IMR-90 (cell line): Measurements from ENCODE around the gene SERPINA3. TPM values are rescaled to one million over a fixed set of nuclear protein-coding genes. Genes with fewer than 3 reads are reported as not detected.

Experiments
- ATAC-seq: fragments of 200-7000 bp; cut with Tn5 transposase; 2 replicates; pipeline ENCODE4 v1.9.1; 2020; ENCODE audit warnings: low read depth, mild to moderate bottlenecking, moderate library complexity
- BruUV-seq: library from RNA; stranded (reverse); fragments of 400-500 nt; replicated peaks from 2 replicates; lab custom pipeline; 2021; lab: Mats Ljungman, UMichigan
- CTCF ChIA-PET: fragments of 300-600 bp; formaldehyde crosslinking; extraction: SDS; loops from one replicate; lab custom pipeline; 2021; ENCODE audit warnings: antibody characterized with exemption; lab: Yijun Ruan, JAX
- POLR2A ChIA-PET: fragments of 300-600 bp; sonication (Branson Sonifier 250); formaldehyde crosslinking; loops from one replicate; lab custom pipeline; 2022; ENCODE audit warnings: antibody characterized with exemption; ENCODE audit not compliant: unreplicated experiment; lab: Charles Lee
- DNase-seq: peaks from one replicate; pipeline ENCODE4 v3.0.0; 2013
- H2AFZ ChIP-seq: replicated peaks from 2 replicates; pipeline ENCODE3; 2013; ENCODE audit warnings: low read length, mild to moderate bottlenecking; ENCODE audit not compliant: poor library complexity
- H2AK5ac ChIP-seq: 2 replicates; pipeline ENCODE4 v1.6.1; 2013; ENCODE audit warnings: low read depth, low read length, inconsistent platforms
- H2AK9ac ChIP-seq: replicated peaks from 2 replicates; pipeline ENCODE3; 2013; ENCODE audit warnings: mild to moderate bottlenecking, low read depth, low read length, moderate library complexity; ENCODE audit not compliant: poor library complexity
- H2BK120ac ChIP-seq: 2 replicates; pipeline ENCODE4 v1.6.1; 2013; ENCODE audit warnings: low read depth, low read length, inconsistent platforms
- H2BK15ac ChIP-seq: 3 replicates; pipeline ENCODE4 v1.6.1; 2013; ENCODE audit warnings: low read depth, low read length, inconsistent platforms
- H2BK20ac ChIP-seq: 2 replicates; pipeline ENCODE4 v1.6.1; 2013; ENCODE audit warnings: low read depth, mild to moderate bottlenecking, inconsistent platforms, low read length, moderate library complexity
- H2BK5ac ChIP-seq: 2 replicates; pipeline ENCODE4 v1.6.1; 2013; ENCODE audit warnings: mild to moderate bottlenecking, low read depth, low read length, inconsistent platforms; ENCODE audit not compliant: poor library complexity, severe bottlenecking
- H3K14ac ChIP-seq: replicated peaks from 2 replicates; pipeline ENCODE4 v1.6.1; 2013; ENCODE audit warnings: low read depth, low read length, inconsistent platforms
- H3K18ac ChIP-seq: 2 replicates; pipeline ENCODE4 v1.6.1; 2013; ENCODE audit warnings: low read depth, low read length, control low read depth
- H3K23ac ChIP-seq: 2 replicates; pipeline ENCODE4 v1.6.1; 2013; ENCODE audit warnings: low read depth, low read length, inconsistent platforms
- H3K27ac ChIP-seq: 2 replicates; pipeline ENCODE4 v1.5.1; 2013; ENCODE audit warnings: mild to moderate bottlenecking, control low read depth, low read length; ENCODE audit not compliant: insufficient read depth
- H3K27me3 ChIP-seq: 2 replicates; pipeline ENCODE4 v1.6.1; 2013; ENCODE audit warnings: low read length; ENCODE audit not compliant: control insufficient read depth, insufficient read depth
- H3K36me3 ChIP-seq: 2 replicates; pipeline ENCODE4 v1.6.1; 2013; ENCODE audit warnings: low read length, mixed read lengths; ENCODE audit not compliant: control insufficient read depth, insufficient read depth
- H3K4ac ChIP-seq: 2 replicates; pipeline ENCODE4 v1.6.1; 2013; ENCODE audit warnings: low read depth, low read length, inconsistent platforms
- H3K4me1 ChIP-seq: 2 replicates; pipeline ENCODE4 v1.6.1; 2013; ENCODE audit warnings: low read length, mixed read lengths; ENCODE audit not compliant: control insufficient read depth, insufficient read depth
- H3K4me2 ChIP-seq: 2 replicates; pipeline ENCODE4 v1.6.1; 2013; ENCODE audit warnings: low read depth, mild to moderate bottlenecking, control low read depth, low read length, moderate library complexity
- H3K4me3 ChIP-seq: 2 replicates; pipeline ENCODE4 v1.5.1; 2013; ENCODE audit warnings: low read depth, mild to moderate bottlenecking, control low read depth, low read length, moderate library complexity; ENCODE audit not compliant: insufficient read depth
- H3K56ac ChIP-seq: 2 replicates; pipeline ENCODE4 v1.6.1; 2013; ENCODE audit warnings: low read length, inconsistent platforms; ENCODE audit not compliant: insufficient read depth; ENCODE audit errors: extremely low read depth
- H3K79me1 ChIP-seq, 2 experiments: 2 replicates each; pipeline ENCODE4 v1.6.1; 2013; ENCODE audit warnings: low read length in 2 of 2, inconsistent platforms in 1 of 2, low read depth in 1 of 2
- H3K9ac ChIP-seq: 2 replicates; pipeline ENCODE4 v1.6.1; 2013; ENCODE audit warnings: low read depth, low read length, control low read depth
- H3K9me1 ChIP-seq: 2 replicates; pipeline ENCODE4 v1.6.1; 2013; ENCODE audit warnings: low read length, inconsistent platforms; ENCODE audit not compliant: insufficient read depth
- H3K9me3 ChIP-seq: 2 replicates; pipeline ENCODE4 v1.6.1; 2013; ENCODE audit warnings: low read length; ENCODE audit not compliant: control insufficient read depth, insufficient read depth
- H4K20me1 ChIP-seq: 2 replicates; pipeline ENCODE4 v1.6.1; 2013; ENCODE audit warnings: low read length, inconsistent platforms; ENCODE audit not compliant: insufficient read depth
- H4K5ac ChIP-seq: 2 replicates; pipeline ENCODE4 v1.6.1; 2013; ENCODE audit warnings: mild to moderate bottlenecking, low read depth, low read length, control low read depth
- H4K8ac ChIP-seq, 2 experiments: 2 replicates each; pipeline ENCODE4 v1.6.1; 2013; ENCODE audit warnings: low read depth in 2 of 2, low read length in 2 of 2, control low read depth in 1 of 2, inconsistent platforms in 1 of 2
- H4K91ac ChIP-seq: 2 replicates; pipeline ENCODE4 v1.6.1; 2013; ENCODE audit warnings: low read depth, low read length, inconsistent platforms; ENCODE audit not compliant: insufficient read depth
- BHLHE40 ChIP-seq: fragments of 150-350 bp; IDR thresholded peaks from 2 replicates; pipeline ENCODE4 v1.6.1; 2016; ENCODE audit warnings: mild to moderate bottlenecking, low read depth, low read length
- CEBPB ChIP-seq: IDR thresholded peaks from 2 replicates; pipeline ENCODE4 v1.6.1; 2012; ENCODE audit warnings: low read depth, low read length, improper control_type of control experiment
- CTCF ChIP-seq: conservative IDR thresholded peaks from 2 replicates; pipeline ENCODE4 v1.5.1; 2012; ENCODE audit warnings: mild to moderate bottlenecking, low read depth, low read length, improper control_type of control experiment
- ELK1 ChIP-seq: fragments of 150-350 bp; IDR thresholded peaks from 2 replicates; pipeline ENCODE4 v1.6.1; 2016; ENCODE audit warnings: low read depth, mild to moderate bottlenecking, low read length, moderate library complexity, borderline replicate concordance
- FOS ChIP-seq: fragments of 150-350 bp; IDR thresholded peaks from 2 replicates; pipeline ENCODE4 v1.6.1; 2016; ENCODE audit warnings: low read depth, low read length
- MAFK ChIP-seq: IDR thresholded peaks from 2 replicates; pipeline ENCODE4 v1.6.1; 2012; ENCODE audit warnings: low read depth, low read length, improper control_type of control experiment
- MAZ ChIP-seq: IDR thresholded peaks from 2 replicates; pipeline ENCODE4 v1.6.1; 2012; ENCODE audit warnings: low read depth, mild to moderate bottlenecking, low read length, improper control_type of control experiment, moderate library complexity, borderline replicate concordance
- MXI1 ChIP-seq: IDR thresholded peaks from 2 replicates; pipeline ENCODE4 v1.6.1; 2012; ENCODE audit warnings: low read depth, mild to moderate bottlenecking, low read length, moderate library complexity, borderline replicate concordance
- NFE2L2 ChIP-seq: fragments of 150-350 bp; IDR thresholded peaks from 2 replicates; pipeline ENCODE4 v1.6.1; 2016; ENCODE audit warnings: low read depth, mild to moderate bottlenecking, low read length
- POLR2A ChIP-seq: IDR thresholded peaks from 2 replicates; pipeline ENCODE4 v1.6.1; 2012; ENCODE audit warnings: mild to moderate bottlenecking, low read depth, low read length
- RAD21 ChIP-seq: IDR thresholded peaks from 2 replicates; pipeline ENCODE4 v1.6.1; 2012; ENCODE audit warnings: low read length, improper control_type of control experiment
- RCOR1 ChIP-seq: IDR thresholded peaks from 2 replicates; pipeline ENCODE4 v1.6.1; 2012; ENCODE audit warnings: mild to moderate bottlenecking, low read length, improper control_type of control experiment; ENCODE audit not compliant: insufficient replicate concordance
- RFX5 ChIP-seq: IDR thresholded peaks from 2 replicates; pipeline ENCODE4 v1.8.0; 2012; ENCODE audit warnings: low read depth, mild to moderate bottlenecking, low read length, moderate library complexity
- SMC3 ChIP-seq: fragments of 150-350 bp; IDR thresholded peaks from 2 replicates; pipeline ENCODE4 v1.6.1; 2016; ENCODE audit warnings: low read depth, mild to moderate bottlenecking, antibody characterized with exemption, low read length, moderate library complexity
- USF2 ChIP-seq: fragments of 150-350 bp; IDR thresholded peaks from 2 replicates; pipeline ENCODE4 v1.6.1; 2017; ENCODE audit warnings: mild to moderate bottlenecking, antibody characterized with exemption, low read length, low read depth
- WGBS, 2 experiments: methylation state at CpG; one replicate each; pipeline versions ENCODE4 v1.1.5 to v1.1.7; 2013; ENCODE audit warnings: missing lambda C conversion rate in 2 of 2; ENCODE audit not compliant: insufficient read length in 1 of 2; ENCODE audit errors: extremely low coverage in 2 of 2; 5-methylcytosine and 5-hydroxymethylcytosine counted together
- dilution Hi-C: fragments of 300-500 bp; cut with HindIII; formaldehyde crosslinking; loops from one replicate; pipeline ENCODE4 v1.14.3; 2018; ENCODE audit warnings: low sequenced_read_pairs; ENCODE audit not compliant: unreplicated experiment
- in situ Hi-C: fragments of 300-500 bp; cut with MboI; formaldehyde crosslinking; loops from 3 replicates; pipeline ENCODE4 v1.14.3; 2019; ENCODE audit warnings: low sequenced_read_pairs, inconsistent platforms, mixed read lengths
- intact Hi-C: fragments of 100-400 bp; cut with micrococcal nuclease; formaldehyde crosslinking; loops from 2 replicates; pipeline ENCODE4 v1.10.0; 2022
- polyA plus RNA-seq, 3 experiments: library from polyadenylated mRNA; depleted of rRNA; stranded (reverse); fragments of >200 nt; gene quantifications; 2 replicates each; pipeline ENCODE4 v1.2.3, GENCODE V29; 2012; ENCODE audit warnings: low replicate concordance in 1 of 3
- total RNA-seq: library from RNA; depleted of rRNA; stranded (reverse); fragments of >200 nt; gene quantifications from 2 replicates; pipeline ENCODE4 v1.2.3, GENCODE V29; 2012

SERPINA3 gene
- total and polyA plus RNA-seq, 2 of the 4 experiments (the other 2 are of a cell fraction) = 0.36 to 0.48 TPM

- no peaks in the 10 kb centered on the region for H3K36me3 ChIP-seq
- H3K18ac ChIP-seq = no peak overlapping the region
- H3K14ac ChIP-seq = no peak overlapping the region
- intact Hi-C loops (no loop called here), dilution Hi-C loops (no loop called here), in situ Hi-C loops (no loop called here)
- peak; percentile 21 for DNase-seq
- no peaks in the 10 kb centered on the region for H4K20me1 ChIP-seq
- H3K9me1 ChIP-seq = no peaks in the 10 kb centered on the region
- H4K5ac ChIP-seq = no peak overlapping the region
- H2BK15ac ChIP-seq = no peak overlapping the region
- 55% methylated on average over 2 of the region's 5 CpGs; no CpG with 5 or more reads in 1 of the 2 experiments for WGBS, 2 experiments
- no peak overlapping the region for H4K8ac ChIP-seq
- no peak overlapping the region for H3K4me2 ChIP-seq
- peak overlapping the region; percentile 79 for H2AK9ac ChIP-seq
- no peak overlapping the region for H3K56ac ChIP-seq
- H3K9me3 ChIP-seq = no peaks in the 10 kb centered on the region; the same call in 1 of the 2 replicates
- H2BK20ac ChIP-seq = no peak overlapping the region
- H3K27me3 ChIP-seq = no peaks in the 10 kb centered on the region; the same call in 1 of the 2 replicates
- no TSS peak for BruUV-seq
- H3K23ac ChIP-seq = no peak overlapping the region
- no peak overlapping the region for H4K91ac ChIP-seq
- ATAC-seq = no peak
- H3K79me1 ChIP-seq = no peaks in the 10 kb centered on the region
- H2BK120ac ChIP-seq = no peak overlapping the region
- CTCF ChIA-PET = no interaction called here
- H3K4me3 ChIP-seq = no peak overlapping the region
- H2BK5ac ChIP-seq = no peak overlapping the region
- POLR2A ChIA-PET = no interaction called here
- H2AK5ac ChIP-seq = no peak overlapping the region
- no peaks in the 10 kb centered on the region for H3K4me1 ChIP-seq
- H3K4ac ChIP-seq = no peak overlapping the region
- no peak overlapping the region for H3K9ac ChIP-seq
- H2AFZ ChIP-seq = no peak overlapping the region
- H3K27ac ChIP-seq = no peak overlapping the region
- TF ChIP-seq RCOR1 (no peak), SMC3 (no peak), MAZ (no peak), MXI1 (no peak), RAD21 (no peak), CTCF (no peak), USF2 (no peak), NFE2L2 (no peak), FOS (no peak), MAFK (no peak), RFX5 (no peak), ELK1 (no peak), BHLHE40 (no peak), CEBPB (no peak), POLR2A (no peak)
Measured at GRCh38 chr14:94575730-94576585, 36.2 kb upstream of the SERPINA3 start.
